Measurements from ENCODE around the gene FIZ1.

FIZ1 gene

GRCh38 chr19:55625004-55625326, 25.6 kb upstream of the FIZ1 start:
- TF ChIP-seq POLR2A (IDR thresholded peaks at IDR 0.05; ENCODE audit: extremely low read depth, insufficient read length) = no peak
- TF ChIP-seq MAX (IDR thresholded peaks at IDR 0.05; ENCODE audit: low read depth, low read length) = no peak
- no peak for TF ChIP-seq CTCF (IDR thresholded peaks at IDR 0.05; ENCODE audit: low read depth, low read length)
- H3K4me3 ChIP-seq (ENCODE audit: low read depth, low read length) = peak overlapping the region; percentile 51
- no peak for DNase-seq (ENCODE audit: low read depth)

GRCh38 chr19:55624109-55625003, 25.0 kb upstream of the FIZ1 start, which contains the start of gene ZNF784:
ZNF784 (minus strand) TSS chr19:55624566; CDS start chr19:55624561, 5 bp downstream.
- peak within 1 kb of the TSS; percentile 51 for H3K4me3 ChIP-seq (ENCODE audit: low read depth, low read length)
- TF ChIP-seq POLR2A (IDR thresholded peaks at IDR 0.05; ENCODE audit: extremely low read depth, insufficient read length) = peak; percentile 44
- no peak for TF ChIP-seq MAX (IDR thresholded peaks at IDR 0.05; ENCODE audit: low read depth, low read length)
- peak; percentile 86 for DNase-seq (ENCODE audit: low read depth)

GRCh38 chr19:55623561-55623960, 24.2 kb upstream of the FIZ1 start:
- TF ChIP-seq POLR2A (IDR thresholded peaks at IDR 0.05; ENCODE audit: extremely low read depth, insufficient read length) = no peak
- no peak for TF ChIP-seq MYC (IDR thresholded peaks at IDR 0.05; ENCODE audit: low read depth, low read length)
- TF ChIP-seq CTCF (IDR thresholded peaks at IDR 0.05; ENCODE audit: low read depth, low read length) = no peak
- TF ChIP-seq MAX (IDR thresholded peaks at IDR 0.05; ENCODE audit: low read depth, low read length) = no peak
- no peak for DNase-seq (ENCODE audit: low read depth)
- peak overlapping the region; percentile 38 for H3K4me3 ChIP-seq (ENCODE audit: low read depth, low read length)

GRCh38 chr19:55623130-55623529, 23.8 kb upstream of the FIZ1 start:
- DNase-seq (ENCODE audit: low read depth) = no peak
- H3K4me3 ChIP-seq (ENCODE audit: low read depth, low read length) = no peak overlapping the region
- TF ChIP-seq MAX (IDR thresholded peaks at IDR 0.05; ENCODE audit: low read depth, low read length) (no peak), MYC (IDR thresholded peaks at IDR 0.05; ENCODE audit: low read depth, low read length) (no peak), POLR2A (IDR thresholded peaks at IDR 0.05; ENCODE audit: extremely low read depth, insufficient read length) (no peak), CTCF (IDR thresholded peaks at IDR 0.05; ENCODE audit: low read depth, low read length) (no peak)

GRCh38 chr19:55622242-55622969, 23.1 kb upstream of the FIZ1 start:
- peak; percentile 83 for TF ChIP-seq MAX (IDR thresholded peaks at IDR 0.05; ENCODE audit: low read depth, low read length)
- TF ChIP-seq POLR2A (IDR thresholded peaks at IDR 0.05; ENCODE audit: extremely low read depth, insufficient read length) = no peak
- peak; percentile 66 for TF ChIP-seq MYC (IDR thresholded peaks at IDR 0.05; ENCODE audit: low read depth, low read length)
- peak; percentile 72 for DNase-seq (ENCODE audit: low read depth)
- no peak overlapping the region for H3K4me3 ChIP-seq (ENCODE audit: low read depth, low read length)

- TF ChIP-seq MYC (IDR thresholded peaks at IDR 0.05; ENCODE audit: low read depth, low read length) (no peak), POLR2A (IDR thresholded peaks at IDR 0.05; ENCODE audit: extremely low read depth, insufficient read length) (no peak), MAX (IDR thresholded peaks at IDR 0.05; ENCODE audit: low read depth, low read length) (no peak), CTCF (IDR thresholded peaks at IDR 0.05; ENCODE audit: low read depth, low read length) (no peak)
- DNase-seq (ENCODE audit: low read depth) = peak; percentile 77
- no peak overlapping the region for H3K4me3 ChIP-seq (ENCODE audit: low read depth, low read length)
Measured at GRCh38 chr19:55621673-55622231, 22.4 kb upstream of the FIZ1 start.

Data from NB4 (cell line).